T-helper 2 cell (primary cell): ENCODE measurements around the gene PTPRN2.
"Not testable (repeated sequence)": the region's sequence is repeated elsewhere in the genome, so short reads cannot be mapped to it uniquely, and the experiment has no call there.

Source experiments
- DNase-seq, 5 experiments: peaks; one replicate each; pipeline versions ENCODE4 v3.0.0 to v3.0.0-alpha.2; 2012 to 2022

PTPRN2 gene

GRCh38 chr7:158244873-158245723 lies 342.5 kb downstream of the PTPRN2 start:
- DNase-seq = no peak

- no peak for DNase-seq
Observed at GRCh38 chr7:158244430-158244829, 343.2 kb downstream of the PTPRN2 start.

- DNase-seq = no peak
Observed at GRCh38 chr7:158241919-158242318, 345.7 kb downstream of the PTPRN2 start.

GRCh38 chr7:158240801-158241200 lies 346.8 kb downstream of the PTPRN2 start:
- DNase-seq = no peak

- DNase-seq = no peak
Observed at GRCh38 chr7:158239290-158239981, 348.2 kb downstream of the PTPRN2 start.

GRCh38 chr7:158238616-158239289 lies 348.9 kb downstream of the PTPRN2 start:
- DNase-seq = no peak

- no peak for DNase-seq
Observed at GRCh38 chr7:158237672-158238335, 349.8 kb downstream of the PTPRN2 start.

GRCh38 chr7:158236400-158236799 lies 351.2 kb downstream of the PTPRN2 start:
- DNase-seq = no peak

- no peak for DNase-seq
Observed at GRCh38 chr7:158235862-158236261, 351.8 kb downstream of the PTPRN2 start.

GRCh38 chr7:158229945-158230344 lies 357.7 kb downstream of the PTPRN2 start:
- DNase-seq = no peak

- no peak for DNase-seq
Observed at GRCh38 chr7:158228986-158229385, 358.6 kb downstream of the PTPRN2 start.

GRCh38 chr7:158228131-158228530 lies 359.5 kb downstream of the PTPRN2 start:
- no peak for DNase-seq

- no peak for DNase-seq
Observed at GRCh38 chr7:158227258-158227984, 360.2 kb downstream of the PTPRN2 start.

- DNase-seq = no peak
Observed at GRCh38 chr7:158216198-158216597, 371.4 kb downstream of the PTPRN2 start.

- DNase-seq = no peak
Observed at GRCh38 chr7:158209435-158209834, 378.2 kb downstream of the PTPRN2 start.

GRCh38 chr7:158206341-158206740 lies 381.3 kb downstream of the PTPRN2 start:
- no peak for DNase-seq

GRCh38 chr7:158204453-158204852 lies 383.2 kb downstream of the PTPRN2 start:
- DNase-seq = no peak

- not testable (repeated sequence) for DNase-seq
Observed at GRCh38 chr7:158203948-158204347, 383.7 kb downstream of the PTPRN2 start.

GRCh38 chr7:158194365-158194900 lies 393.2 kb downstream of the PTPRN2 start:
- DNase-seq = no peak

GRCh38 chr7:158193446-158193845 lies 394.2 kb downstream of the PTPRN2 start:
- no peak for DNase-seq

- DNase-seq = no peak
Observed at GRCh38 chr7:158192956-158193355, 394.7 kb downstream of the PTPRN2 start.
